Activated CD4-positive, alpha-beta T cell treated with anti-CD3 and anti-CD28 coated beads, Interleukin-2, Interleukin-6, amounts not matched to agents 100 ng/mL and 50 ng/mL, durations not matched to agents 16 hours and 8 hours (primary cell): ENCODE results near the gene PRKCA.

Experiments
- DNase-seq: peaks from one replicate; pipeline ENCODE4 v3.0.0-alpha.2; 2020

Gene PRKCA

GRCh38 chr17:66634193-66634592, 331.8 kb downstream of the PRKCA start:
- DNase-seq, result no peak

- DNase-seq, result no peak
Observed at GRCh38 chr17:66635386-66636045, 333.1 kb downstream of the PRKCA start.

DNA sequence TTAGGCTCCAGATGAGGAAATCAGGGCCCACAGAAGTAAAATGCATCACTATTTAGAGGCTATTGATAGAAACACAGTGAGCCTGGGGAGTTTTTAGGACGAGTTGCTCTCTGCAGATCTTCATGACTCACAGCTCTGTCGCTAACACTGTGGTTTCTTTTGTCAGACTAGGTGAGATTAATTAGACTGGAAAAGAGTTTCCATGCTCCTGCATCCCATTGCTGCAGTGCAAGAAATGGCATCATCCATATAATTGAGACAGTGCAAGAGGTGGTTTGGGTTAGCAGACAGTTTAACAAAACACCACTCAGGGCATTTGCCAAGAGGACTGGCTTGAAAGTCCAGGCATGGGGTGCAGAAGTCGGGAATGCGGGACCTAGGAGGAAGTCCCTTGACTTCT, 333.7 kb downstream of the PRKCA start:
- peak; percentile 29 for DNase-seq

GRCh38 chr17:66637491-66637890, 335.1 kb downstream of the PRKCA start:
- DNase-seq, result no peak

DNA sequence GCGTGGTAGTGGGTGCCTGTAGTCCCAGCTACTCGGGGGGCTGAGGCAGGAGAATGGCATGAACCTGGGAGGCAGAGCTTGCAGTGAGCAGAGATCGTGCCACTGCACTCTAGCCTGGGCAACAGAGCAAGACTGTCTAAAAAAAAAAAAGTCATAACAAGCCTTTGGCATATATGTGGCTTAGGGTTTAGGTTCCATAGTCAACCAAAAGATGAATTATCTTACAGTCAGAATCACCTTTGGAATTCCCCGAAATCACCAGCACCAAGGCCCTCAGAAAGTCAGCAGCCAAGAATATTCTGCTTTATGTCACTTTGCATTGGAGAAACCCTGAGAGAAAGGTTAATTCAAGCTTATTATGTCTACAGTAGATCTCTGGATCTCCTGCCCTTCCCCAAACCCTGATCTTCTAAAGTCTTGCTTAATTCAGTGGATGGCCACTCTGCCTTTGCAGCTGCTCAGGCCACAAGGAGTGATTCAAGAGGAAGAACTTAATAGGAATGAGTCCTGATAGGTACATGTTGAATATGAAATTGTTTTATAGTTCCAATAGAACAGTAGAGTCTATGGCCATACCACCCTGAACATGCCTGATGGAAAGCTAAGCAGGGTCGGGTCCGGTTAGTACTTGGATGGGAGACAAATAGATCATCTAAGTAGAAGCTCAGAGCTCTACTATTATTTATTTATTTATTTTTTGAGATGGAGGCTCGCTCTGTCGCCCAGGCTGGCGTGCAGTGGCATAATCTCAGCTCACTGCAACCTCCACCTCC, 336.5 kb downstream of the PRKCA start:
- no peak for DNase-seq

DNA sequence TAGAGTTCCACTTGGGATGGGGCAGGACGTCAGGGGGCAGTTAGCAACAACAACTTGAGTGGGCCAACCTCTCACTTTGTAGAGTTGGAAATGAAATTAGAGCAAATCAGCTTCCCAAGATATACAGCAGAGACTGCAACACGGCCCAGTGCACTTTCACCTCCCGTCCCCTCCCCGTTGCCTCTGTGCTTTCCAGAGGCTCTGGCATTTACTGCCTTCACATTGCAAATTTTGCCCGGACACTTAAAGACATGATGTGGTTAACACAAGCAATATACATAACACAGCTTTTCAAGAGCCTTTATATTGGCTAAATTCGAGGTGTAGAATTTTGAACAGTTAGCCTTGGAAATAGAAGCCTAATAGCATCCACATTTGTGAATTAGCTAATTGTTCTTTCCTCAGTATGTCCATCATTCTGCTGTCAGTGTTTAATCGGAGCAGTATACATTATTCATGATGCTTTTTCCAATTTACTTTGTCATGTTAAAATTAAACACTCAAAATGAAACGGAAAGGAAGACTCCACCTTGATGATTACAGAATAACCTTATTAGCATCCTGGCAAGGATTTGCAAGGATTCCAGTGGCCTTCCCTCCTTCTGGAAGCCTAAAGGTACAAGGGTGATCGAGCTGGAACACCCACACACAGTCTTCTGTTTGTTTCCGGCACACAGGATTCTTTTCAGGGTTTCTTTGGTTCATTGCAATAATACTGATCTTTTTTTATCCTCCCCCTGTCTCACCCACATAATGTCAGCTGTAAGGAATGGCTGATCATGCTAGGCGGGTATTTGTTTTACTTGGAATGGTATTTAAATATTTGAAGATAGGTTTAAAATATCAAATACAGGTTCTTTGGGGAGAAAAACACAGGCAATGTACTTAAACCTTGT, 341.6 kb downstream of the PRKCA start:
- DNase-seq, result no peak

- no peak for DNase-seq
Observed at GRCh38 chr17:66645259-66645658, 342.8 kb downstream of the PRKCA start.

GRCh38 chr17:66647391-66647983, 345.1 kb downstream of the PRKCA start:
- DNase-seq, result no peak

DNA sequence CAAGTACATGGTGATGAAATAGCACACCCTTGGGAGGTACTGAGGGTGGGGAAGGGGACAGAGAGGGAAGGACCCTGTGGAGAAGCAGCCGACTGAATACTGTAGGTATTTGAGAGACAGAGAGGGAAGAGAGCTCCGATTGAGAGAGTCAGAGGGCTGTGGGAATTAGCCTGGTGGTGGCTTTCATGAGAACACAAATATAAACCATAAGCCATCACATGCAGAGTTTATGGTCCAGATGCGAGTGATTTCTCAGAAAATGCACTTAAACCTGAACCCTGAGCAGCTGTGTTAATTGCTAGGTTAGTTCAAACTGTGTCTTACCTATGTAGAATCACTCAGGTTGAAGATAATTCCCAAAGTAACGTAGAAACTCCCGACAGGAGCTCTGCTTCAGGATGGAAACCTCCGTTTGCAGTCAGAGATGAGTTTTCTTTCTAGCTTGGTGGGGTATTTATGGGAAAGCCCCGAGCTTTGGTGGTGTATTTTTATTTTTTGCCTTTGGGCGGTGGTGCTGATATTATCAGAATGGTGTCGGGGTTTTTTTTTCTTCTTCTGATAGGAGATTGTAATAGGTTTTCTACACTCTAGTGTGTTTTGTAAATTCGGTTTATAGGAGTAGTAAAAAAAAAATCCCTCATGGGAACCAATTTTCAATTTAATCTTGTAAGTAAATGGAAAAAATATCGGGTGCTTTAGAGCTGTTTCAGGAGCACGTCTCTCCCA, 347.6 kb downstream of the PRKCA start:
- no peak for DNase-seq

DNA sequence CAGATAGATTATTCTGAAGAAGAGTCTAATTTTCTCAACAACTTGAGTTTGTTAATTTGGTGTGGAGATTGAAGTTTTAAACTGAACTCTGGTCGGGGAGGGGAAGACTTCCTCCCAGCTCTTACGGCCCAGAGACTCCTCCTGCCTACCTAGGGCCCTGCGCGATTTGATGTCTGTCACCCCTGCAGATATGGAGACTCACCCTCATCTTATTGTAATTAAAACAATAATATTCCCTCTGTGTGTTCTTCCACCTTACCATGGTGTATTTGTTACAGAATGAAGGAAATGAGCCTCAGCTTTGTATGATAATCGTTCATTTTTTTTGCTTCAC, 348.1 kb downstream of the PRKCA start:
- no peak for DNase-seq

- DNase-seq, result peak; percentile 40
Observed at GRCh38 chr17:66652840-66653507, 350.6 kb downstream of the PRKCA start.

GRCh38 chr17:66654106-66654740, 351.8 kb downstream of the PRKCA start:
- no peak for DNase-seq

- DNase-seq, result no peak
Observed at GRCh38 chr17:66654764-66655163, 352.4 kb downstream of the PRKCA start.

DNA sequence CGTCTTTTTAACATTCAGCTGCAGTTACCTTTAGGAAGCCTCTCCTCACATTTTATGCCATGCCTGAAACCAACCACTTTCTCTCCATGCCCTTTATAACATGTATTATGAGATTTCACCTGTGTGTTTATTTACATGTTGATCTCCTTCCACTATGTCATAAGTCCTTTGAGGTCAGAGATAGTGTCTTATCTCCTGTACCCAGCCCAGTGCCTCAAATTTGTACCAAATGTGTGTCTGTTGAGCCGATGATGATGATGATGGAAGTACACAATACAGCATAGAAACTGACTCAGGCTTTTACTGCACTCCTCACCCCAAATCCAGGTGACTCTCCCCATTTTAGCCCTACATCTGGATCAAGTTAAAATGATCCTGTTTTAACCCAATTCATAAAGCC, 353.0 kb downstream of the PRKCA start:
- no peak for DNase-seq

DNA sequence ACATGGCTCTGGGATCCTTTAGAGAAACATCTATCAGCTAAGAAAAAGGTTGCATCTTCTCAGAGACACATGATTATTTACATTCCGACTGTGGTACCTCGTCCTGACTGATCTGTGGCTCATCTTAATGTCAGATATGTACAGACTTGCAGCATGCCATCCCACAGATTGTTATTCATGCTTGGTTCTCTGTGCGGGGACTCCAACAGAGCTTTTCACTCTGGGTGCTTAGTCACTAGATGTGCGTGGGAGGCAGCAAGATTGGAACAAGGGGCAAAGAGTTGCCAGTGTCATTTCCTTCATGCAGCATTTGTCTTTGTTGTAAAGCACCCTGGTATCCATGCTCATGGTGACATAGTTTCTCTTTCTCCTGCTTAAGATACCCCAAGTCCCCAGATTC, 353.4 kb downstream of the PRKCA start:
- DNase-seq, result peak; percentile 55

- peak; percentile 50 for DNase-seq
Observed at GRCh38 chr17:66661411-66662256, 359.2 kb downstream of the PRKCA start.

DNA sequence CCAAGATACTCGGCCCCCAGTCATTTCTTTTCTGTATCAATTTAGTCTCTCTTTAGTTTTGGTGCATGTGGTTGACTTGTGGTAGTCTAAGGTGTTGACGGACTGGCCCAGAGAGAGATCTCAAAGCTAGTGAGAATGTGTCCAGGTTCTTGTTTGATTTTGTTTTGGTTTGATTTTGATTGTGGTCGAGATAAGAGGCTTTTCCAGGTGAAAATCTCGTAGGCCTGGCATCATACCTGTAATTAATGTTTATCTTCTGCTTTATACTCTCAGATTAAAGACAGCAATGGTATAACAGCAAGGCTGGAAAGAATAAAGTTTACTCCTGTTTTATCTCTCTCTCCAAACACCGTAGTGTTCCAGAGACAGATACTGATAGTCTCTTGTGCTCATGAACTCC, 360.1 kb downstream of the PRKCA start:
- DNase-seq, result no peak

GRCh38 chr17:66663041-66663606, 360.7 kb downstream of the PRKCA start:
- DNase-seq, result no peak

DNA sequence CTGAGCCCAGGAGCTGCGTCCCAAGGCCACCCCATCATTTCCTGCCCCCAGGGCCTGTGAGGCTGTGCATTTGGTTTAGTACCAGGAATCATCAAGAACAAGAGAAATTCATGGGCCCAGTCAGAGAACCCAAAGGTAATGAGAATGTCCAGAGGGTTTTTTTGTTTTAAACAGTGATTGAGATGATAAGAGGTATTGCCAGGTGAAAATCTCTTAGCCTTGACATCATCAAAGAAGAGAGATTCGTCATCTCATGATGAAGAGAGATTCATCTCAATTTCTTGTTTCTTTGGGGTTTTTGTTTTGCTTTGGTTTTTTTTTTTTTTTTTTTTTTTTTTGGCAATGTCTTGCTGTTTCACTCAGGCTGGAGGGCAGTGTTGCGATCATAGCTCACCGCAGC, 361.9 kb downstream of the PRKCA start:
- DNase-seq, result no peak

DNA sequence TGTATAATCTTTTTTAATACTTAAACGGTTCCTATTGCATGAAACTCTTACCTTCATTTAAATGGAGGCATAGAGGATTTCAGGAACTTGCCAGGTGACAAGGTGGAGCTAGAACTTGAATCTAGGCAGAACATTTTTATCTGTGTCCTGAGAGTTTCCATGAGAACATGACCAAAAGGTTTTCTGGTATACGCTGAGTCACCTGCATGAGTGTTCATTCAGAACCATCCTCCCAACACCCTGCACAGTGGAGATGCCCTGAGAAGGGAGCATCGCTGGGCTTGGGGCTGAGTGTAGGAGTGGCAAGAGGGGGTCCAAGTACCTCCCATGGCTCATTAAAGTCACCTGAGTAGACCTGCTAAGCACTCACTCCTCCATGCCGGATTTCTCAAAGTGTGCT, 362.8 kb downstream of the PRKCA start:
- DNase-seq, result no peak
